WTC11 (cell line): Measurements from ENCODE around the gene SUPV3L1.

ENCODE experiments used
- CREB1 ChIP-seq: sonication (generic); formaldehyde crosslinking; IDR thresholded peaks from 2 replicates; pipeline ENCODE4 v1.8.0; 2023; ENCODE audit warnings: mild to moderate bottlenecking, missing genetic modification reagents
- FOXJ3 ChIP-seq: sonication (generic); formaldehyde crosslinking; IDR thresholded peaks from 2 replicates; pipeline ENCODE4 v1.9.0; 2021; ENCODE audit warnings: missing genetic modification reagents, mild to moderate bottlenecking, borderline replicate concordance
- SP1 ChIP-seq: sonication (generic); formaldehyde crosslinking; conservative IDR thresholded peaks from 2 replicates; pipeline ENCODE4 v1.8.1; 2022; ENCODE audit warnings: missing genetic modification reagents
- TEAD4 ChIP-seq: sonication (generic); formaldehyde crosslinking; IDR thresholded peaks from 2 replicates; pipeline ENCODE4 v1.8.0; 2022; ENCODE audit warnings: mild to moderate bottlenecking, missing genetic modification reagents
- TF ChIP-seq, protein P1 (sequence below): sonication (generic); formaldehyde crosslinking; IDR thresholded peaks from 2 replicates; pipeline ENCODE4 v1.8.1; 2023; ENCODE audit warnings: mild to moderate bottlenecking, moderate library complexity, missing genetic modification reagents
- TF ChIP-seq, protein P2 (sequence below): fragments of 200-600 bp; IDR thresholded peaks from 2 replicates; pipeline ENCODE4 v1.8.0; 2022; ENCODE audit warnings: antibody characterized with exemption
- TF ChIP-seq, protein P3 (sequence below): fragments of 250-450 bp; sonication (Bioruptor Pico); IDR thresholded peaks from 2 replicates; pipeline ENCODE4 v2.1.2; 2022; ENCODE audit warnings: mild to moderate bottlenecking, moderate library complexity
- TF ChIP-seq, protein P4 (sequence below): sonication (generic); formaldehyde crosslinking; IDR thresholded peaks from 2 replicates; pipeline ENCODE4 v1.8.0; 2022; ENCODE audit warnings: mild to moderate bottlenecking, missing genetic modification reagents
- TF ChIP-seq, protein P5 (sequence below): sonication (generic); formaldehyde crosslinking; IDR thresholded peaks from 2 replicates; pipeline ENCODE4 v1.8.0; 2022; ENCODE audit warnings: mild to moderate bottlenecking, missing genetic modification reagents

DNA sequence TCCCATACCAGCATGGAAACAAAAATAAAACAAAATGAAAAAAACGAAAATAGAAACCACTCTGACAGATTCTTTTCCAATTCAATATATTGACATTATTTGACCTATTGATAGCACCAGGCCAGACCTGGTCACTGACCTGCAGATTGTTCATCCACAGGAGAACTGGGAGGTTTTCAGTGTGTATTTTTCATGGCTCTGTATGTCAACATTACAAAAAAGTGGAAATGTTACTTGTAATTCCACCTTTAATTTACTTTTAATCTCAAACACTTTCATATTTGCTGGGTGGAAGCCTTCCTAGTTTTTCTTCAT, 43.0 kb downstream of the SUPV3L1 start:
- TF ChIP-seq, protein P1, sequence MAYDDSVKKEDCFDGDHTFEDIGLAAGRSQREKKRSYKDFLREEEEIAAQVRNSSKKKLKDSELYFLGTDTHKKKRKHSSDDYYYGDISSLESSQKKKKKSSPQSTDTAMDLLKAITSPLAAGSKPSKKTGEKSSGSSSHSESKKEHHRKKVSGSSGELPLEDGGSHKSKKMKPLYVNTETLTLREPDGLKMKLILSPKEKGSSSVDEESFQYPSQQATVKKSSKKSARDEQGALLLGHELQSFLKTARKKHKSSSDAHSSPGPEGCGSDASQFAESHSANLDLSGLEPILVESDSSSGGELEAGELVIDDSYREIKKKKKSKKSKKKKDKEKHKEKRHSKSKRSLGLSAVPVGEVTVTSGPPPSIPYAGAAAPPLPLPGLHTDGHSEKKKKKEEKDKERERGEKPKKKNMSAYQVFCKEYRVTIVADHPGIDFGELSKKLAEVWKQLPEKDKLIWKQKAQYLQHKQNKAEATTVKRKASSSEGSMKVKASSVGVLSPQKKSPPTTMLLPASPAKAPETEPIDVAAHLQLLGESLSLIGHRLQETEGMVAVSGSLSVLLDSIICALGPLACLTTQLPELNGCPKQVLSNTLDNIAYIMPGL (CRISPR knock-in tag), result no peak
- TF ChIP-seq, protein P2, sequence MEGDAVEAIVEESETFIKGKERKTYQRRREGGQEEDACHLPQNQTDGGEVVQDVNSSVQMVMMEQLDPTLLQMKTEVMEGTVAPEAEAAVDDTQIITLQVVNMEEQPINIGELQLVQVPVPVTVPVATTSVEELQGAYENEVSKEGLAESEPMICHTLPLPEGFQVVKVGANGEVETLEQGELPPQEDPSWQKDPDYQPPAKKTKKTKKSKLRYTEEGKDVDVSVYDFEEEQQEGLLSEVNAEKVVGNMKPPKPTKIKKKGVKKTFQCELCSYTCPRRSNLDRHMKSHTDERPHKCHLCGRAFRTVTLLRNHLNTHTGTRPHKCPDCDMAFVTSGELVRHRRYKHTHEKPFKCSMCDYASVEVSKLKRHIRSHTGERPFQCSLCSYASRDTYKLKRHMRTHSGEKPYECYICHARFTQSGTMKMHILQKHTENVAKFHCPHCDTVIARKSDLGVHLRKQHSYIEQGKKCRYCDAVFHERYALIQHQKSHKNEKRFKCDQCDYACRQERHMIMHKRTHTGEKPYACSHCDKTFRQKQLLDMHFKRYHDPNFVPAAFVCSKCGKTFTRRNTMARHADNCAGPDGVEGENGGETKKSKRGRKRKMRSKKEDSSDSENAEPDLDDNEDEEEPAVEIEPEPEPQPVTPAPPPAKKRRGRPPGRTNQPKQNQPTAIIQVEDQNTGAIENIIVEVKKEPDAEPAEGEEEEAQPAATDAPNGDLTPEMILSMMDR, result no peak
- TF ChIP-seq TEAD4 (CRISPR knock-in tag) (no peak), SP1 (CRISPR knock-in tag) (no peak), CREB1 (CRISPR knock-in tag) (no peak), FOXJ3 (CRISPR knock-in tag) (no peak)
- TF ChIP-seq, protein P3, sequence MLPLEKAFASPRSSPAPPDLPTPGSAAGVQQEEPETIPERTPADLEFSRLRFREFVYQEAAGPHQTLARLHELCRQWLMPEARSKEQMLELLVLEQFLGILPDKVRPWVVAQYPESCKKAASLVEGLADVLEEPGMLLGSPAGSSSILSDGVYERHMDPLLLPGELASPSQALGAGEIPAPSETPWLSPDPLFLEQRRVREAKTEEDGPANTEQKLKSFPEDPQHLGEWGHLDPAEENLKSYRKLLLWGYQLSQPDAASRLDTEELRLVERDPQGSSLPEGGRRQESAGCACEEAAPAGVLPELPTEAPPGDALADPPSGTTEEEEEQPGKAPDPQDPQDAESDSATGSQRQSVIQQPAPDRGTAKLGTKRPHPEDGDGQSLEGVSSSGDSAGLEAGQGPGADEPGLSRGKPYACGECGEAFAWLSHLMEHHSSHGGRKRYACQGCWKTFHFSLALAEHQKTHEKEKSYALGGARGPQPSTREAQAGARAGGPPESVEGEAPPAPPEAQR, result no peak
- TF ChIP-seq, protein P4, sequence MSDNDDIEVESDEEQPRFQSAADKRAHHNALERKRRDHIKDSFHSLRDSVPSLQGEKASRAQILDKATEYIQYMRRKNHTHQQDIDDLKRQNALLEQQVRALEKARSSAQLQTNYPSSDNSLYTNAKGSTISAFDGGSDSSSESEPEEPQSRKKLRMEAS, result no peak
- TF ChIP-seq, protein P5, sequence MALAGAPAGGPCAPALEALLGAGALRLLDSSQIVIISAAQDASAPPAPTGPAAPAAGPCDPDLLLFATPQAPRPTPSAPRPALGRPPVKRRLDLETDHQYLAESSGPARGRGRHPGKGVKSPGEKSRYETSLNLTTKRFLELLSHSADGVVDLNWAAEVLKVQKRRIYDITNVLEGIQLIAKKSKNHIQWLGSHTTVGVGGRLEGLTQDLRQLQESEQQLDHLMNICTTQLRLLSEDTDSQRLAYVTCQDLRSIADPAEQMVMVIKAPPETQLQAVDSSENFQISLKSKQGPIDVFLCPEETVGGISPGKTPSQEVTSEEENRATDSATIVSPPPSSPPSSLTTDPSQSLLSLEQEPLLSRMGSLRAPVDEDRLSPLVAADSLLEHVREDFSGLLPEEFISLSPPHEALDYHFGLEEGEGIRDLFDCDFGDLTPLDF (CRISPR knock-in tag), result no peak
